ENCODE data around the gene NRN1.

NRN1 gene

GRCh38 chr6:6002005-6002847, 4.5 kb downstream of the NRN1 start:
- DNase-seq: no peak

GRCh38 chr6:6001443-6001842, 5.3 kb downstream of the NRN1 start:
- DNase-seq: no peak

GRCh38 chr6:5999688-6000608, 6.8 kb downstream of the NRN1 start:
- DNase-seq: no peak

- no peak for DNase-seq
These were observed 7.7 kb downstream of the NRN1 start for GRCh38 chr6:5998711-5999687.

- DNase-seq: no peak
These were observed 8.5 kb downstream of the NRN1 start for GRCh38 chr6:5998236-5998635.

GRCh38 chr6:5997420-5997987, 9.2 kb downstream of the NRN1 start:
- no peak for DNase-seq

- DNase-seq: no peak
These were observed 9.9 kb downstream of the NRN1 start for GRCh38 chr6:5996714-5997419.

GRCh38 chr6:5995949-5996713, 10.6 kb downstream of the NRN1 start:
- no peak for DNase-seq

- no peak for DNase-seq
These were observed 11.1 kb downstream of the NRN1 start for GRCh38 chr6:5995658-5995948.

- DNase-seq: no peak
These were observed 11.6 kb downstream of the NRN1 start for GRCh38 chr6:5994999-5995657.

- DNase-seq: no peak
These were observed 12.3 kb downstream of the NRN1 start for GRCh38 chr6:5994234-5994998.

- DNase-seq: no peak
These were observed 14.0 kb downstream of the NRN1 start for GRCh38 chr6:5992551-5993225.

- no peak for DNase-seq
These were observed 15.9 kb downstream of the NRN1 start for GRCh38 chr6:5990786-5991185.

- no peak for DNase-seq
These were observed 17.5 kb downstream of the NRN1 start for GRCh38 chr6:5989141-5989723.

GRCh38 chr6:5986861-5987260, 19.9 kb downstream of the NRN1 start:
- no peak for DNase-seq

- DNase-seq: no peak
These were observed 22.3 kb downstream of the NRN1 start for GRCh38 chr6:5984150-5985089.

Measured in CD4-positive, alpha-beta T cell treated with Interleukin-4 for 4 hours (primary cell).